H1 (cell line): ENCODE data around the gene SLMAP. TPM values are rescaled to one million over a fixed set of nuclear protein-coding genes. Genes with fewer than 3 reads are reported as not detected.

Source experiments
- CTCF ChIA-PET: fragments of 300-600 bp; sonication (Branson Sonifier 250); formaldehyde crosslinking; loops from one replicate; lab custom pipeline; 2021; ENCODE audit not compliant: partially characterized antibody; lab: Charles Lee
- POLR2A ChIA-PET: fragments of 300-600 bp; sonication (Branson Sonifier 250); formaldehyde crosslinking; loops from one replicate; lab custom pipeline; 2021; ENCODE audit warnings: inconsistent platforms; ENCODE audit not compliant: partially characterized antibody; lab: Charles Lee
- DNase-seq, 2 experiments: peaks; one replicate each; pipeline versions ENCODE4 v3.0.0 to v3.0.0-alpha.2; 2010 to 2022; ENCODE audit warnings: low spot score in 2 of 2, low read depth in 1 of 2, mixed read lengths in 1 of 2
- FAIRE-seq: peaks from 2 replicates; lab custom pipeline; 2011; peaks lifted over from hg19 to GRCh38; lab: Jason Lieb, UNC
- H2AFZ ChIP-seq: 2 replicates; pipeline ENCODE4 v1.8.1; 2012; ENCODE audit warnings: low read length, inconsistent platforms
- H2AK5ac ChIP-seq: 2 replicates; pipeline ENCODE4 v1.6.1; 2013; ENCODE audit warnings: low read depth, low read length
- H2BK120ac ChIP-seq: replicated peaks from 2 replicates; pipeline ENCODE3; 2013; ENCODE audit warnings: low read depth, low read length, inconsistent platforms
- H2BK12ac ChIP-seq: 2 replicates; pipeline ENCODE4 v1.6.1; 2013; ENCODE audit warnings: low read depth, low read length
- H2BK15ac ChIP-seq: 2 replicates; pipeline ENCODE4 v1.6.1; 2013; ENCODE audit warnings: low read length
- H2BK20ac ChIP-seq: 2 replicates; pipeline ENCODE4 v1.6.1; 2013; ENCODE audit warnings: low read length
- H2BK5ac ChIP-seq: 2 replicates; pipeline ENCODE4 v1.6.1; 2013; ENCODE audit warnings: low read depth, low read length
- H3K14ac ChIP-seq: 2 replicates; pipeline ENCODE4 v1.6.1; 2013; ENCODE audit warnings: inconsistent platforms; ENCODE audit not compliant: insufficient read length
- H3K18ac ChIP-seq: 2 replicates; pipeline ENCODE4 v1.6.1; 2013; ENCODE audit warnings: low read length; ENCODE audit errors: extremely low read depth
- H3K23ac ChIP-seq: 2 replicates; pipeline ENCODE4 v1.6.1; 2013; ENCODE audit warnings: inconsistent platforms; ENCODE audit not compliant: insufficient read length
- H3K23me2 ChIP-seq: 2 replicates; pipeline ENCODE4 v1.6.1; 2013; ENCODE audit warnings: low read depth, low read length
- H3K27ac ChIP-seq: 2 replicates; pipeline ENCODE4 v1.6.1; 2011; ENCODE audit warnings: low read depth, low read length, inconsistent platforms
- H3K27me3 ChIP-seq, 4 experiments: replicated peaks in 1 of 4; 1 replicate in 1 of 4; 2 replicates in 3 of 4; pipeline versions ENCODE4 v1.6.1 to v1.8.1; 2011 to 2013; ENCODE audit warnings: low read length in 3 of 4, mild to moderate bottlenecking in 3 of 4, inconsistent platforms in 2 of 4, mixed read lengths in 2 of 4, moderate library complexity in 1 of 4; ENCODE audit not compliant: control insufficient read depth in 3 of 4, insufficient read depth in 3 of 4; ENCODE audit errors: extremely low read depth in 1 of 4
- H3K36me3 ChIP-seq, 4 experiments: 2 replicates each; pipeline versions ENCODE4 v1.6.1 to v1.8.1; 2011 to 2013; ENCODE audit warnings: mild to moderate bottlenecking in 4 of 4, low read length in 3 of 4, moderate library complexity in 2 of 4, control low read depth in 1 of 4, inconsistent platforms in 1 of 4; ENCODE audit not compliant: insufficient read depth in 4 of 4, control insufficient read depth in 2 of 4
- H3K4ac ChIP-seq: replicated peaks from 2 replicates; pipeline ENCODE3; 2013; ENCODE audit warnings: low read length, low read depth, mixed read lengths, inconsistent platforms; ENCODE audit not compliant: insufficient read length
- H3K4me1 ChIP-seq, 4 experiments: replicated peaks in 1 of 4; 1 replicate in 1 of 4; 2 replicates in 3 of 4; pipeline versions ENCODE4 v1.6.1 to v1.8.1; 2011 to 2013; ENCODE audit warnings: low read length in 3 of 4, inconsistent platforms in 2 of 4, mixed read lengths in 1 of 4; ENCODE audit not compliant: insufficient read depth in 4 of 4, control insufficient read depth in 3 of 4
- H3K4me2 ChIP-seq, 2 experiments: 2 replicates each; pipeline versions ENCODE4 v1.6.1 to v1.8.1; 2011 to 2013; ENCODE audit warnings: low read depth in 2 of 2, low read length in 2 of 2, control low read depth in 1 of 2, inconsistent platforms in 1 of 2, mild to moderate bottlenecking in 1 of 2; ENCODE audit not compliant: insufficient read depth in 1 of 2
- H3K4me3 ChIP-seq, 4 experiments: fragments of 200-600, 300-600 bp in 1 of 4; sonication (generic), shearing (Covaris generic), sonication (Bioruptor Twin) in 1 of 4; 2 replicates each; pipeline versions ENCODE4 v1.5.1 to v1.8.1; 2011 to 2016; ENCODE audit warnings: low read length in 4 of 4, low read depth in 3 of 4, control low read depth in 2 of 4, inconsistent platforms in 2 of 4, mild to moderate bottlenecking in 2 of 4, mixed read lengths in 1 of 4, moderate library complexity in 1 of 4; ENCODE audit not compliant: insufficient read depth in 2 of 4; ENCODE audit errors: extremely low read depth in 1 of 4
- H3K56ac ChIP-seq: replicated peaks from 2 replicates; pipeline ENCODE3; 2013; ENCODE audit warnings: low read depth, mild to moderate bottlenecking, mixed read lengths, low read length, inconsistent platforms; ENCODE audit not compliant: insufficient read length
- H3K79me1 ChIP-seq: 2 replicates; pipeline ENCODE4 v1.6.1; 2013; ENCODE audit warnings: low read depth, low read length, control low read depth
- H3K79me2 ChIP-seq, 2 experiments: 2 replicates each; pipeline versions ENCODE4 v1.6.1 to v1.8.1; 2012 to 2013; ENCODE audit warnings: low read length in 2 of 2, mild to moderate bottlenecking in 2 of 2, inconsistent platforms in 1 of 2; ENCODE audit not compliant: insufficient read depth in 2 of 2, control insufficient read depth in 1 of 2
- H3K9ac ChIP-seq, 4 experiments: replicated peaks in 1 of 4; 1 replicate in 1 of 4; 2 replicates in 3 of 4; pipeline versions ENCODE4 v1.6.1 to v1.8.1; 2011 to 2013; ENCODE audit warnings: low read depth in 3 of 4, low read length in 3 of 4, control low read depth in 2 of 4, mild to moderate bottlenecking in 2 of 4, moderate library complexity in 2 of 4, inconsistent platforms in 1 of 4; ENCODE audit errors: extremely low read depth in 1 of 4
- H3K9me3 ChIP-seq, 2 experiments: 2 replicates each; pipeline versions ENCODE4 v1.6.1 to v1.8.1; 2012 to 2013; ENCODE audit warnings: mild to moderate bottlenecking in 2 of 2, moderate library complexity in 2 of 2, control low read depth in 1 of 2, inconsistent platforms in 1 of 2, low read depth in 1 of 2, low read length in 1 of 2, mixed read lengths in 1 of 2; ENCODE audit not compliant: insufficient read depth in 2 of 2
- H4K20me1 ChIP-seq, 2 experiments: replicated peaks in 1 of 2; 2 replicates each; pipeline versions ENCODE3 to v1.8.1; 2011 to 2013; ENCODE audit warnings: inconsistent platforms in 2 of 2, low read length in 2 of 2, mild to moderate bottlenecking in 1 of 2; ENCODE audit not compliant: insufficient read depth in 2 of 2, control insufficient read depth in 1 of 2
- H4K5ac ChIP-seq: 2 replicates; pipeline ENCODE4 v1.6.1; 2013; ENCODE audit warnings: low read length, low read depth, mixed read lengths, inconsistent platforms; ENCODE audit not compliant: insufficient read length
- H4K8ac ChIP-seq: 2 replicates; pipeline ENCODE4 v1.8.0; 2013; ENCODE audit warnings: mild to moderate bottlenecking, moderate library complexity, low read length, inconsistent platforms; ENCODE audit not compliant: insufficient read depth; ENCODE audit errors: extremely low read depth
- H4K91ac ChIP-seq: replicated peaks from 2 replicates; pipeline ENCODE3; 2013; ENCODE audit warnings: low read length, mixed read lengths, inconsistent platforms; ENCODE audit not compliant: insufficient read length
- BACH1 ChIP-seq: IDR thresholded peaks from 2 replicates; pipeline ENCODE4 v1.6.1; 2012; ENCODE audit warnings: low read length, improper control_type of control experiment
- USF2 ChIP-seq: IDR thresholded peaks from 2 replicates; pipeline ENCODE4 v1.6.1; 2011; ENCODE audit warnings: low read length, improper control_type of control experiment
- YY1 ChIP-seq: IDR thresholded peaks from 2 replicates; pipeline ENCODE4 v1.6.1; 2011; ENCODE audit warnings: low read depth, mild to moderate bottlenecking, low read length
- WGBS, 2 experiments: shearing (Covaris generic) in 1 of 2; methylation state at CpG; one replicate each; pipeline versions ENCODE4 v1.1.6 to v1.1.7; 2013 to 2015; ENCODE audit warnings: low lambda C conversion rate in 2 of 2, mixed read lengths in 2 of 2, inconsistent platforms in 1 of 2, low coverage in 1 of 2, missing lambda C conversion rate in 1 of 2; ENCODE audit not compliant: insufficient replicate concordance in 2 of 2, insufficient coverage in 1 of 2, insufficient read length in 1 of 2; ENCODE audit errors: extremely low coverage in 1 of 2, missing lambda C conversion rate in 1 of 2; 5-methylcytosine and 5-hydroxymethylcytosine counted together
- polyA plus RNA-seq, 7 experiments: library from polyadenylated mRNA; depleted of rRNA in 3 of 7; stranded (reverse) in 5 of 7; unstranded in 2 of 7; fragments of >200 nt in 5 of 7; fragments of 200-250 nt in 2 of 7; gene quantifications; 1 replicate in 5 of 7; 2 replicates in 1 of 7; 4 replicates in 1 of 7; pipeline versions ENCODE4 v1.2.1 to v1.2.3, GENCODE V29; 2011 to 2013; ENCODE audit warnings: missing spikeins in 2 of 7, mixed read lengths in 2 of 7
- total RNA-seq: library from RNA; stranded (reverse); fragmentation: NEBNext Ultra II Directional; extraction: Animal tissue kit (Norgen Biotek cat#: 25700); gene quantifications from 2 replicates; pipeline ENCODE4 v1.2.1, GENCODE V29; 2021

The SLMAP gene
- total and polyA plus RNA-seq, 2 of the 8 experiments (the other 6 are each of a cell fraction or from before 2014, with no cell fraction given) = 13.6 to 70.4 TPM

- no peak for FAIRE-seq
- 12% methylated on average over 26 of the region's 26 CpGs; no CpG with 5 or more reads in 1 of the 2 experiments for WGBS, 2 experiments
- H3K9ac ChIP-seq = peak overlapping the region in 3 of 4 experiments; percentile 3 to 85 (median 13); a peak in 4 of 7 replicates
Observed at GRCh38 chr3:57757642-57758297, 1.7 kb downstream of the SLMAP start.

More at GRCh38 chr3:57757642-57758297, 1.7 kb downstream of the SLMAP start:
- H3K4ac ChIP-seq = no peak overlapping the region
- TF ChIP-seq YY1 (peak; percentile 57; the same call in 1 of the 2 replicates), USF2 (no peak), BACH1 (no peak)
- TF ChIP-seq, all 59 proteins: peak for 1
- Histone ChIP-seq H2AK5ac (no peak overlapping the region), H2AFZ (no peak overlapping the region), H3K4me3 (peak overlapping the region; percentile 69 to 92 (median 86)), H3K4me2 (peak overlapping the region; percentile 85 to 91), H3K27me3 (no peaks in the 10 kb centered on the region), H3K23me2 (peaks cover 10% of the 10 kb centered on the region), H3K79me1 (no peaks in the 10 kb centered on the region), H3K36me3 (no peaks in the 10 kb centered on the region; a peak in 1 of 8 replicates), H3K27ac (no peak overlapping the region), H4K20me1 (peaks cover 9 to 10% of the 10 kb centered on the region in 2 experiments), H4K8ac (no peak overlapping the region), H4K91ac (no peak overlapping the region), H2BK20ac (no peak overlapping the region), H4K5ac (no peak overlapping the region), H3K14ac (no peak overlapping the region), H2BK120ac (no peak overlapping the region), H3K4me1 (peaks cover 0 to 7% (median under 1%) of the 10 kb centered on the region in 4 experiments; a peak in 2 of 7 replicates), H3K23ac (no peak overlapping the region), H3K79me2 (peaks cover 3 to 52% of the 10 kb centered on the region in 2 experiments), H2BK5ac (no peak overlapping the region), H2BK12ac (peak overlapping the region; percentile 41; the same call in 1 of the 2 replicates), H3K9me3 (no peaks in the 10 kb centered on the region), H3K56ac (no peak overlapping the region), H3K18ac (no peak overlapping the region), H2BK15ac (no peak overlapping the region)
- DNase-seq = no peak
- ChIA-PET POLR2A (interaction anchor here (0.8 to 1.6 kb wide), 3 partner anchors 13 to 161 kb away, joined by 3 to 6 read pairs (median 3); partner anchors contain the start of gene ARF4), CTCF (interaction anchor here (2.1 kb wide), 1 partner anchor 99 kb away, joined by 11 read pairs; no protein-coding TSS in a partner anchor)
